Esophagus muscularis mucosa (tissue), 3 donors: ENCODE results near the gene EXOC3.

Source experiments
- CTCF ChIP-seq, 3 experiments: fragments of 200-600 bp in 2 of 3; fragments of 450-650 bp in 1 of 3; sonication (generic) in 2 of 3; IDR thresholded peaks; one replicate each; pipeline ENCODE4 v1.5.1; 2017 to 2019; ENCODE audit warnings: antibody characterized with exemption in 3 of 3, mild to moderate bottlenecking in 2 of 3, moderate library complexity in 1 of 3
- POLR2AphosphoS5 ChIP-seq, 2 donors: sonication (generic); formaldehyde crosslinking; IDR thresholded peaks; one replicate each; pipeline ENCODE4 v1.6.1; 2017; ENCODE audit warnings: antibody characterized with exemption in 2 of 2

DNA sequence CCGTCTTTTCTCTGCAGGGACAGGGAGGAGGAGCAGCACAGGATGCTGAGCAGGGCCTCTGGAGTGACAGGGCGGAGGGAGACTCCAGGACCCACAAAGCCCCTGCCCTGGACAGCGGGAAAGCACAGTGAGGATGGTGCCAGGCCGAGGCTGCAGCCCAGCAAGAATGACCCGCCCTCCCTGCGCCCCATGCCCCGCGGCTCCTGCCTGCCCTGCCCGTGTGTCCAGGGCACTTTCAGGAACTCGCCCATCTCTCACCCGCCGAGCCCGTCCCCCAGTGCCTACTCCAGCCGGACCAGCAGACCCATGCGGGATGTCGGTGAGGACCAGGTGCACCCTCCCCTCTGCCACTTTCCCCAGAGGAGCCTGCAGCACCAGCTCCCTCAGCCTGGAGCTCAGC is 9.1 kb upstream of the EXOC3 start:
- TF ChIP-seq CTCF (IDR thresholded peaks at IDR 0.05) (no peak), POLR2AphosphoS5 (IDR thresholded peaks at IDR 0.05) (no peak)
